ENCODE measurements around the gene RAB35.
"Not testable (repeated sequence)": the region's sequence is repeated elsewhere in the genome, so short reads cannot be mapped to it uniquely, and the experiment has no call there.

RAB35 gene

GRCh38 chr12:120064054-120064940 is 52.3 kb downstream of the RAB35 start:
- no peak overlapping the region for H3K4me3 ChIP-seq (ENCODE audit: low read depth, low read length)

DNA sequence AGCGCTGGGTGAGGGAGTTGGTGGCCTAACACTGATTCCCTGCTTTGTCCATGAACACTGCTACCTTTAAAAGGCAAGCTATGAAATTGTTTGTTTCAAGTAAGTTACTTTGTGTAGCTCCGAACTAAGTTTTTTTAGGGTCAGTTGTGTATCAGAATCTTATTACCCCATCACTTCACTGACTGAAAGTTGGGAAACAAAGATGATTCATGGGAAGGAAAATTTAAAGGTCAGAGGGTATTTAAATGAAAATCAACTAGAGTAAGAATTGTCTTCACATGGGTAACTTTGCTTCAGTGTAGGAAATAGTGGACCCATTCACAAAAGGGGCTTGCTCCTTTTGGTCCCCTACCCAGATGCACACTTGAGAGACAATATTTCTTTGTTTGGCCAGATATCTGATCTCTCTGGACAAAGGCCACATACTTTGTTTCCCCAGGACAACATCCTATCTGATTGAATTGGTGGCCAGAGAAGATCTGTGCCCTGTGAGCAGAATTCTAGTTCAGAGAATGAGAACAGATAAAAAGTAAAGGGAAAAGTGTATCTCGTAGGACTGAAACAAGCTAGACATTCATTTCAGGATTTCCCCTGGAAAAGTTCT is 53.5 kb downstream of the RAB35 start:
- H3K4me3 ChIP-seq (ENCODE audit: low read depth, low read length), result no peak overlapping the region

- H3K4me3 ChIP-seq (ENCODE audit: low read depth, low read length), result no peak overlapping the region
Measured at GRCh38 chr12:120061575-120062214, 54.9 kb downstream of the RAB35 start.

DNA sequence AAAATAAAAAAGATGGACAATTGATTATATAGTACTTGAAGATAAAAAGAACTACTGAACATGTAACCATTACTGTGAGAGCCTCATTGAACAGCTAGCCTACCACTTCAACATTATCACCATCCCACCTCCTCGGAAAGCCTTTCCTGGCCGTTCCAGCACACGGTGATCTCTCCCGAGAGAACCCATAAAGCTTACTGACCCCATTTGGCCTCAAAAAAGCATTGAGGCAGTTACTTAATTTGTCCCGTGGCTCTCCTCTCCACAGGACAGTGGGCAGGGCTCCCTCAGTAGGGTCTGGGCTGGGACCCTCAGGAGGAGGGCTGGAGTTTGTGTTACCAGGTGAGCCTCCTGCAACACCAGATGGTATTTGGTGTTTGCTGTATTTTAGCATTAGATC is 55.8 kb downstream of the RAB35 start:
- H3K4me3 ChIP-seq (ENCODE audit: low read depth, low read length), result no peak overlapping the region

DNA sequence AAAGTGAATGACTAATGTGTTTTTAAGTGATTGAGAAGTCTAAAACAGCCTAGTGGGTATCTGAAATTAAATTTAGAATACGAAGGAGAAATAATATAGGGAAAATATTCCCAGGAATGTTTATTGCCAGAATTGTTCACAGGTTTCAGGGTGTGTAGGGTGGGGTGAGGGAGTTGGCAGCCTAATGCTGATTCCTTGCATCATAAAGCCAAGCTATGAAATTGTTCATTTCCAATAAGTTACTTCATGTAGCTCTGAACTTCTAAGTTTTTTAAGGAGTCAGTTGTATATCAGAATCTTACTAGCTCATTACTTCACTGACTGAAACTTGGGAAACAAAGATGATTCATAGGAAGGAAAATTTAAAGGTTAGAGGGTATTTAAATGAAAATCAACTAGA is 56.4 kb downstream of the RAB35 start:
- no peak overlapping the region for H3K4me3 ChIP-seq (ENCODE audit: low read depth, low read length)

DNA sequence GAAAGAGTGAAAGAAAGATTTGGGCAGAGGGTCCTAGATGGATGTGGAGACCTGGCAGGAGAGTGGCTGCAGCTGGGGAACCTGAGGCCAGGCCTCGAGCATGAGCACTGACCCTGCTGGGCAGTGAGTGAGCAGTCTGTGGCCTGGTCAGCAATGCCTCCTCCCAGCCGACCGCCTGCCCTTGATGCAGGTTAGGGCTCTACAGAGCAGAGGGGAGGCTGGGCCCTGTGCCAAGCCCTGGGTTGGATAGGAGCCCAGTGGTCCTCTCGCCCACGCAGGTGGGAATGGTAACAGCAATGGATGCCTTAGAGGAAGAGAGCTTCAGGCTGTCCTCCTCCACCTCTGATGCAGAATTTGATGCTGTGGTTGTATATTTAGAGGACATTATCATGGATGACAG is 59.8 kb downstream of the RAB35 start:
- no peak overlapping the region for H3K4me3 ChIP-seq (ENCODE audit: low read depth, low read length)

DNA sequence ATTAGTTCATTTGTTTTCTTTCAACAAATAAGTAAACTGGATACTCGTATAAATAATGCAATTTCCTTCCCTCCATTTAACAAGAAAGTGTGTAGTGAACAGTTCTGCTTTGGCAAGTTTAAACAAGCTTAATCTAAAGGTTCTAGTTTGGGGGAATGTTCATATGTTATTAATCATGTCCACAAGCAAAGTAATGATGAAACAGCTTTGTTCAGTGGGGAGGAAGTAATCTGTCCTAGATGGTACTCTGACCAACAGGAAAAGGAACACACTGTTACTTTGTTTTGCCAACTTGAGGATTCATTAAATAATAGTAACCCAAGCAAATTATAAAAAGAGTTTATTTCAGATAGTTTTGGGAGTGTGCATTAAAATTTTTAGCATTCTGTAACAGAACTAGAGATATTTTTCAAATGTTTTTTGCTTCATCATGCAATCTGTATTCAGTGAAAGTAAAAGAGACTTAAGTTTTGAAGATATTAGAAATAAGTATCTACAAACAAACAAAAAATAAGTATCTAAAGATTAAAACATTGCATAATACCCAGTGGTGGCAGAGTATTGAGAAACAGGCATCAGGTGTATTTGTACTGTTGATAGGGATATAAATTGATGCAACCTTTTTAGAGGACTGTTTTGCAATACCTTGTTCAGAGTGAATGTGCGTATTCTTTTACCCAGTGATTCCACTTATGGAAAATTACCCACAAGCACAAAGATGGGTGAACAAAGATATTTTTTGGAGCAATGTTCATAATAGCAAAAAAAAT is 61.1 kb downstream of the RAB35 start:
- H3K4me3 ChIP-seq (ENCODE audit: low read depth, low read length), result no peak overlapping the region

DNA sequence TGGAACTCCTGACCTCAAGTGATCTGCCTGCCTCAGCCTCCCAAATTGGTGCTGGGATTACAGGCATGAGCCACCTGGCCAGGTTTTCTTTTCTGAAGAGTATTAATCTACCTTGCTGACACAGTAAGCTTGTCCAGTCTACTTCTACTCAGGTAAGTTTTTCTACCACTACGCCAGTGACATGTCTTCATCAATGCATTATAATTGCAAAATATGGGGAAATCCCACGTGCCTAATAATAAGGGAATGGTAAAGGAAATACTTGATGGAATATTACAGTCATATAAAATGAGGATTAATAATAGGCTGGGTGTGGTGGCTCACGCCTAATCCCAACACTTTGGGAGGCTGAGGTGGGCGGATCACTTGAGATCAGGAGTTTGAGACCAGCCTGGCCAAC is 62.3 kb downstream of the RAB35 start:
- H3K4me3 ChIP-seq (ENCODE audit: low read depth, low read length), result no peak overlapping the region

GRCh38 chr12:120051535-120051934 is 65.0 kb downstream of the RAB35 start:
- no peak overlapping the region for H3K4me3 ChIP-seq (ENCODE audit: low read depth, low read length)

DNA sequence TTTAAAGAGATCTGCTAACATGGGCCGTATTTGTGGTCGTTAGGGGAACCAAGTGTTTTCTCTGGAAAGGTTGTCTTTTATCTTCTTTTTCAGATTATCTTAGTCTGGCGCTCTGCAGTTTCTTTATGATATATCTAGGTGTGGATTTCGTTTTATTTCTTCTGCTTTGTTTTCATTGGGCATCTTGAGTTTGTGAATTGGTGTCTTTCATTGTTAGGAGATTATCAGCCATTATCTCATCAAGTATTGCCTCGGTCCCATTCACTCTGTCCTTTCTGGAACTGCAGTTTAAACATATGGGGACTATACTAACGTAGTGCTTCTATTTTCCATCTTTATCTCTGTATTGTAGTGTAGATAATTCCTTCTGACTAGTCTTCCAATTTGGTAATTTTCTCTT is 67.1 kb downstream of the RAB35 start:
- no peak overlapping the region for H3K4me3 ChIP-seq (ENCODE audit: low read depth, low read length)

DNA sequence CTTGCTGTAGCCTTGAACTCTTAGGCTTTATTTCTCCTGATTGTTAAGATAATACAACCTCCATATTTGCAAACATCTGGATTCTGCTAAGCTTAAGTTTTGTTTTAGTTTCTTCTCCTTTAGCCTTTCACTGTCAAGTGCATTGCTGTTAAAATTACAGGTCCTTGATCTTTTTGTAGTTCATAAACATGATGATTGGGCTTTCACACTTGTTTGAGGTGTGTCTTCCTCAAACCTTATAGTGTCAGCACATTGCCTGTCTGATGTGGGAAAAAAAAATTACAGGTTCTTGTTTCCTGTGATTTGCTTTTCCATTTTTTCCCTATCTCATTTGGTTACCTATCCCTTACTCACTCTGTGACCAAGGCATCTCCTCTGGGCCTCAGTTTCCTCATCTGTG is 68.3 kb downstream of the RAB35 start:
- H3K4me3 ChIP-seq (ENCODE audit: low read depth, low read length), result no peak overlapping the region

DNA sequence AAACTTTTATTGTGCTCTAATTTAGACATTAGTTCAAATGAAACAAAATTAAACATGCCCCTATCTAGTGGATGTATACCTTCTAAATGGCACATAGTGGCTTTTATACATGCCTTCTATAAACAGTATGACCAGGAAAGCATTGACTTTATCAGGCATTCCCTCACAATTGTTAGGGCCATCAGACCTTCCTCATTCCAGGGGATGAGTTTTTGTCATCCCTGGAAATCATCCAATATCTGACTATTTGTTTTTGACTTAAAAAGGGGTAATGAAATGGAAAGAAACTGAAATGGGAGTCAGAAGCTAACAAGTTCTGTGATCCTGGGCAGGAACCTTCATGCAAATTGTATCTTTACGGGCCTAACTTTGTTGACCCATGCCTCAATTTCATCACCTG is 69.5 kb downstream of the RAB35 start:
- no peak overlapping the region for H3K4me3 ChIP-seq (ENCODE audit: low read depth, low read length)

- H3K4me3 ChIP-seq (ENCODE audit: low read depth, low read length), result not testable (repeated sequence)
Measured at GRCh38 chr12:120045367-120045766, 71.2 kb downstream of the RAB35 start.

All from iPS-11a (cell line).